Measurements from ENCODE around the gene FBXL13.

DNA sequence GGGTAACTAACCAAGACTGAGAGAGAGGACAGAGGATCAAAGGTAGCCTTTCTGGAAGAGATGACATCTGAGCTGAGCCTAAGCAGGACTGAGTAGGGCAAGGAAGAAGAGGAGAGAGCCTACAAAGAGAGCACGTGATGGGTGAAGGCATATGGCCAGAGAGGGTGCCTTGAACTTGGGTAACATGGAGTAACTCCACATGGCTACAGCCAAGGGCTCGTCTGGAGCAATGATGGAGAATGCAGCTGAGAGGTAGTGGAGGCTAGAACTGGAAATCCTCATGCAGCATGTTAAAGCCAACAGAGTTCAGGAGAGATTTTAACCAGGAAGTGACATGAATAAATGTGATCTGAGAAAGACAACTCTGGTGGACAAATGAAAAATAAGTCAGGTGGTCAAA, 84.0 kb downstream of the FBXL13 start:
- TF ChIP-seq, protein P1, sequence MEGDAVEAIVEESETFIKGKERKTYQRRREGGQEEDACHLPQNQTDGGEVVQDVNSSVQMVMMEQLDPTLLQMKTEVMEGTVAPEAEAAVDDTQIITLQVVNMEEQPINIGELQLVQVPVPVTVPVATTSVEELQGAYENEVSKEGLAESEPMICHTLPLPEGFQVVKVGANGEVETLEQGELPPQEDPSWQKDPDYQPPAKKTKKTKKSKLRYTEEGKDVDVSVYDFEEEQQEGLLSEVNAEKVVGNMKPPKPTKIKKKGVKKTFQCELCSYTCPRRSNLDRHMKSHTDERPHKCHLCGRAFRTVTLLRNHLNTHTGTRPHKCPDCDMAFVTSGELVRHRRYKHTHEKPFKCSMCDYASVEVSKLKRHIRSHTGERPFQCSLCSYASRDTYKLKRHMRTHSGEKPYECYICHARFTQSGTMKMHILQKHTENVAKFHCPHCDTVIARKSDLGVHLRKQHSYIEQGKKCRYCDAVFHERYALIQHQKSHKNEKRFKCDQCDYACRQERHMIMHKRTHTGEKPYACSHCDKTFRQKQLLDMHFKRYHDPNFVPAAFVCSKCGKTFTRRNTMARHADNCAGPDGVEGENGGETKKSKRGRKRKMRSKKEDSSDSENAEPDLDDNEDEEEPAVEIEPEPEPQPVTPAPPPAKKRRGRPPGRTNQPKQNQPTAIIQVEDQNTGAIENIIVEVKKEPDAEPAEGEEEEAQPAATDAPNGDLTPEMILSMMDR (IDR thresholded peaks at IDR 0.05; ENCODE audit: control extremely low read depth in 1 of 3, insufficient read depth in 1 of 3, low read depth in 1 of 3, low read length in 3 of 3): no peak
- TF ChIP-seq BACH1 (IDR thresholded peaks at IDR 0.05; ENCODE audit: low read length) (no peak), EZH2 (IDR thresholded peaks at IDR 0.05; ENCODE audit: low read depth, low read length, severe bottlenecking) (no peak), GABPA (IDR thresholded peaks at IDR 0.05; ENCODE audit: borderline replicate concordance, insufficient read depth, low read length) (no peak), CTBP2 (IDR thresholded peaks at IDR 0.05; ENCODE audit: borderline replicate concordance, insufficient read depth, insufficient read length, low read length) (no peak)
- TF ChIP-seq, protein P2, sequence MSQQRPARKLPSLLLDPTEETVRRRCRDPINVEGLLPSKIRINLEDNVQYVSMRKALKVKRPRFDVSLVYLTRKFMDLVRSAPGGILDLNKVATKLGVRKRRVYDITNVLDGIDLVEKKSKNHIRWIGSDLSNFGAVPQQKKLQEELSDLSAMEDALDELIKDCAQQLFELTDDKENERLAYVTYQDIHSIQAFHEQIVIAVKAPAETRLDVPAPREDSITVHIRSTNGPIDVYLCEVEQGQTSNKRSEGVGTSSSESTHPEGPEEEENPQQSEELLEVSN (IDR thresholded peaks at IDR 0.05): no peak
- TF ChIP-seq, protein P3, sequence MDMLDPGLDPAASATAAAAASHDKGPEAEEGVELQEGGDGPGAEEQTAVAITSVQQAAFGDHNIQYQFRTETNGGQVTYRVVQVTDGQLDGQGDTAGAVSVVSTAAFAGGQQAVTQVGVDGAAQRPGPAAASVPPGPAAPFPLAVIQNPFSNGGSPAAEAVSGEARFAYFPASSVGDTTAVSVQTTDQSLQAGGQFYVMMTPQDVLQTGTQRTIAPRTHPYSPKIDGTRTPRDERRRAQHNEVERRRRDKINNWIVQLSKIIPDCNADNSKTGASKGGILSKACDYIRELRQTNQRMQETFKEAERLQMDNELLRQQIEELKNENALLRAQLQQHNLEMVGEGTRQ (IDR thresholded peaks at IDR 0.05; ENCODE audit: low read length): no peak

Data from H1 (cell line).